GM12864 (cell line): ENCODE results near the gene CTNNA3.

Experiments used
- DNase-seq: peaks from one replicate; pipeline ENCODE4 v3.0.0-alpha.2; 2011; ENCODE audit warnings: low read depth
- H3K4me3 ChIP-seq: 2 replicates; pipeline ENCODE4 v1.5.1; 2011; ENCODE audit warnings: mild to moderate bottlenecking, low read depth, low read length, control low read depth
- CTCF ChIP-seq: IDR thresholded peaks from 2 replicates; pipeline ENCODE4 v1.5.1; 2011; ENCODE audit warnings: low read depth, mild to moderate bottlenecking, moderate library complexity, low read length, control low read depth, inconsistent platforms; ENCODE audit errors: missing control alignments

The CTNNA3 gene

GRCh38 chr10:66534866-66535265, 1161.1 kb downstream of the CTNNA3 start:
- TF ChIP-seq CTCF = no peak
- no peak overlapping the region for H3K4me3 ChIP-seq
- DNase-seq = no peak

- no peak for DNase-seq
- no peak for TF ChIP-seq CTCF
- H3K4me3 ChIP-seq = no peak overlapping the region
Measured at GRCh38 chr10:66521506-66521905, 1174.5 kb downstream of the CTNNA3 start.

GRCh38 chr10:66519616-66520015, 1176.4 kb downstream of the CTNNA3 start:
- H3K4me3 ChIP-seq = no peak overlapping the region
- no peak for DNase-seq
- no peak for TF ChIP-seq CTCF

GRCh38 chr10:66514666-66515065, 1181.3 kb downstream of the CTNNA3 start:
- no peak for DNase-seq
- H3K4me3 ChIP-seq = no peak overlapping the region
- no peak for TF ChIP-seq CTCF

GRCh38 chr10:66513504-66513903, 1182.5 kb downstream of the CTNNA3 start:
- no peak overlapping the region for H3K4me3 ChIP-seq
- no peak for TF ChIP-seq CTCF
- DNase-seq = no peak

- DNase-seq = no peak
- H3K4me3 ChIP-seq = no peak overlapping the region
- no peak for TF ChIP-seq CTCF
Measured at GRCh38 chr10:66505003-66505657, 1190.9 kb downstream of the CTNNA3 start.

- no peak overlapping the region for H3K4me3 ChIP-seq
- no peak for TF ChIP-seq CTCF
- DNase-seq = no peak
Measured at GRCh38 chr10:66501356-66501755, 1194.6 kb downstream of the CTNNA3 start.
